NCI-H510A treated with DMSO at 0.1 percent for 48 hours (cell line): Measurements from ENCODE around the gene CERS3.

ENCODE experiments used
- DNase-seq: peaks from one replicate; lab custom pipeline; 2025; lab: John Stamatoyannopoulos, UW

Gene CERS3

DNA sequence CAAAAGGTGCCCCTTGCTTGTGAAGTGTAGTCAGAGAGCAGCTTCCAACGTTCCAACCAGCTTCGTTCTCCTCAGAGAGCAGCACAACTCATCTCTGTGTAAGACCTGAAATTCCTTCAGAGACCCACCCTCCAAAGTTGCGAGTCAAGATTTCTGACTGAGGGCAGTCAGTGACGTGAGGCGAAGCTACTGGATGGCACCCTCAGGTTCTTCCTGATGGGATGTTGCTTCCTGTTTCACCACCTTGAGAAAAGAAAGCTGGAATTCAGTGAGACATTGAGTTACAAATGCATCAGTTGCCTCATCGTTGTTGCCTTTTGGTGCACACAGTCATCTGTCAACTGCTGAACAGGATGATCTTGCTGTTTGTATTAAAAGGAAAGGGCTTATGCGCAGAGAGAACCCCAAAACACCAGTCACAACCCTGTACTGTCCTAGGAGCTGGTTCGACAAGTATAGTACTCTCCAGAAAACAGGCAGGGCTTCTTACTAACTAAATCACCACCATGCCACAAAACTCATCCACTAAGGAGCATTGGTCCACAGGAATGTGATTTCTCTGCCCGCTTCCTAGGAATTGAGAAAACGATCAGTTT lies at the start of gene CERS3:
TSS of gene CERS3 (minus strand) at position 118 of the 596 bp plus-strand sequence. CDS start 27,101 bp downstream, outside the sequence.
- DNase-seq = no peak

DNA sequence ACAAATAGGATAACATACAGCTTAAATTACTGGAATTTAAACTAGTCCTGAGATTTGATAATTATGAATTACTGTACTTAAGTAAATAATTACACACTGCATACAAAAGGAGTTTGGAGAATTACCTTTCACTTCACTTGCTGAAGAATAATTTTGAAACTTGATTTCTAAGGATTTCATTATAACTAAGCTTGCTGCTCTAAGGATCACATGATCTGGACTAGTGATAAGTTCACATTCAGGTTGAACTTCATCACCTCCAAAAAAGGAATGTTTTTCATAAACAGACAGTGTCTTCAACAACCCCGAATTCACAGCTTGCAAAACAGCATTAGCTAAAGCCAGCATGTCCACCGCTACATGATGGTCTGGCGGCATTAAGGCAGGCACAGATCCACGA lies 44.8 kb upstream of the CERS3 start:
- no peak for DNase-seq

DNA sequence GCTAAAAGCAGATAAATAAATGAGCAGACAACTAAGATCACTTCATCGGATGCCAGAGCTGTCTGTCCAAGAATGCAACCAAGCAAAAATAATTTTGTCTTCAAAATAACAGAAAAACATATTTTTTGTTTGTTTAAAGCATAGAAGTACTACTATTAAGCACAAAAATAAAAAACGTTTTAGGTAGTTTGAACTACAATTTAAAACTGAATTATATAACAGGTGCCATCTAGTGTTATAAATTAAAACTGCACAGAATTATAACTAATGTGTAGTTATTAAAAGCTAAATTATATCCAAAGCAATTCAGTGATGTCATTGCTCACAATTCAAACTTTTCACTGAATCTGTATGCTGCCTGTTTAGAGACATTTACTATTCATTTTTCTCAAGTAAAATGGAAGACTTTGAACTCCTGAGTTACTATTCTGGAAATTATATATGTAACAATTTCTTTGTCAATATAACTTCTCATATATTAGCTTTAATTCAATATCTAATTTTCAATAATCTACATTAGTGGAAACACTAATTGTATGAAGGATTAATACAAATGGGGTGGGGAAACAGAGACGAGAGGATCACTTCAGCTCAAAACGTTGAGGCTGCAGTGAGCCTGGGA lies 43.7 kb upstream of the CERS3 start:
- no peak for DNase-seq

DNA sequence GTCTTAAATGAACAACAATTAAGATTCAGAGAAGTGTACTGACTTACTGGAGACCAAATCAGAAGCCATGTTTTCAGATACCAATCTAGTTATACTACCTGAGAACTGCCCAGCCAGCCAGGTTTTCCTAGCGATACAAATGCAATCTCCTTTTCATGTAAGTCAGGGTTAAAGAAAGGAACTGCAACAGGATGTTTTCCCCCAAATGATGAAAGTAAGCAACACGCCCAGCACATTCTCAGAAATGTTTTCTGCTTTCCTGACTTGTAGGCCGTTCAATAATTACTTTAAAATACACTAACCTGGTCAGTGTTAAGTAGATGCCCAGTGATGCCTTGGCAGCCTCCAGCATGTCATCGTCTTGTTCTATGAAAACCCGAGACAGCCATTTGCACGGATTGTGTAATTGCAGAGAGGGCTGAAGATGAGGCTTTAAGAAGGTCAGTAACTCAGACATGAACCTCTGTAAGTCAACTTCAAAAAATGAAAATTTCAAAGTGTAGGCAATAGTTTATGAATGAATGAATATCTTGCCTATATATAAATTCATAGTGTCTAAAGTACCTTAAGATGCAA lies 42.9 kb upstream of the CERS3 start:
- DNase-seq = no peak

DNA sequence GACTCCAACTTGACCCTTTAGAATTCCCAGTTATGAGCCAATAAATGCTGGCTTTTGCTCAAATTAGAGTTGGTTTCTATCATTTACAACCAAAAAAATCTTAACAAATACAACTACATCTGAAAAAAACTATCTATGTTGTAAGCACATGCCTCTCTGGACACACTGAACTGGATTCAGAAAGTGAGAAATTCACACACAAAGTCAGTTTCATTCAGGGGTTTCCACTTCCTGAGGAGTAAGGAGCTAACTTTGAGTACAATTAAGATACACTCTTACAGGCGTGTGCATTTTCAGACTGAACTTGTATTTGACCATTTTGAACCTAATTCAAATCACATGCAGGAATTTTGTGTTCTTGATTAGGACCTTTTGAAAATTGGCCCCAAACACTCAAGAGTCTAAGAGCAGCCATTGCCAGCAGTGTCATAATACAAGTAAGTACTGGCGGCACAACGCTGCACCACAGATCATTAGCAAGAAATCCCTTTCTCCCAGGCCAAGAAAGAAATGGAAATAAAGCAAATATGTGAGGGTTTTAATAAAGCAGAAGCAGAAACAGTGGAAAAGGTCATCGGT lies 42.1 kb upstream of the CERS3 start:
- no peak for DNase-seq

DNA sequence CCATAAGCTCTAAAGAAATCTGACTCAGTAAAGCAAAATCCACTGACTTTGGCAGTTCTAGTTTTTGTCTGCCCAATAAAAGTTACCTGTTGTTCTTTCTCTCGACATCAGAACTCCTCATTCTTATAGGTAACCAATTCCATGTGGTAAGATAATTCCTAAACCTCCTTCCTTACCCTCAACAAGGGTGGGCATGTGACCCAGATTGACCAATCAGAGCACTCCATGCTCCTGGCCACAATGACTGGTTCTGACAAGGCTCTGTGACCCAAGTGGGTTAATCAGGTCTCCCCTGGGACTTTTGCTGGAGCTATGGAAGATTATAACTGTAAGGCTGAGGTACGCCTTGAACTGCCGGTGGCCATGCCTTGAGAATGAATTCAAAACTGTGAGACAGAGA lies 41.5 kb upstream of the CERS3 start:
- DNase-seq = no peak

DNA sequence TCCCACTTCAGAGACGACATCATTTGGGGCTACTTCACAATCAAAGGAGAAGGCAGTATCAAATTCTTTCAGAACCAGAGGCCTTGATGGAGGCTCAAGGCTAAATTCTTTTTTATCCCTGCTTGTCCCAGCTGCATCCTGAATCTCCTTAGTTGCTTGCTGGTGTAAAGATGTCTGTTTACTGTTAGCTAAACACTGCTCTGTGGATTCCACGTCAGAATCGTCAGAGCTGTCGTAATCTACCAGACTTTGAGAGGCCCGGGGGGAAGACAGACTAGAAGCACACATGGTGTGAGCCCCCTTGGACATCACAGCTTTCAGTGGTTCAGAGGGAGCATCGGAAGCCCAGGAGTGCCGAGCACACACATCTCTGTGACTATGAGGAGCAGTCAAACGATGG lies 40.6 kb upstream of the CERS3 start:
- no peak for DNase-seq

DNA sequence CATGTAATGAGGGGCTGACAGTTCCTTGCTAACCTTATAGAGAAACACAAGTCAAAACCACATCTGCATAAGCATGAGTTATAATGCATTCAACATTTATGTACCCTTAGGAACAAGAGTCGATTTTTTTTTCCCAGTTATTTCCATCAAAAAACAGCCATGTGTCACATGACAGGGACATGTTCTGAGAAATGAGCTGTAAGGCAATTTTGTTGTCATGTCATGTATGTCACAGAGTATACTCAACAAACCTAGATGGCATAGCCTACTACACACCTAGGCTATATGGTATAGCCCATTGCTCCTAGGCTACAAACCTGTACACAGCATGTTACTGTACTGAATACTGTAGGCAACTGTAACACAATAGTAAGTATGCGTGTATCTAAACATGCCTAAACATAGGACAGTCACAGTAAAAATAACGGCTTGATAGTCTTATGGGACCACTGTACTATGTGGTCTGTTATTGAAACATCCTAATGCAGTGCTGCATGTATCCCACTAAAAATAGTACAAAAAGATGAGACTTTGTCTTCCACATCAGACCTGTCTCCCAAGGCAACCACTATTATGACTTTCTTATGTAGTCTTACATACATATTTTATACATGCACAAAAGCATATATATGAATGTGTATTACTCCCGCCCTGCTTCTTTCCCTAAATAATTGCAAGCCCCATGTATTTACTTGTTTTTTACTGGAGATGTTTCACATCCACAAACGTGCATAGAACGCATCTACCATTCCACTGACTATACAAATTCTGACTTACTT lies 38.3 kb upstream of the CERS3 start:
- no peak for DNase-seq

DNA sequence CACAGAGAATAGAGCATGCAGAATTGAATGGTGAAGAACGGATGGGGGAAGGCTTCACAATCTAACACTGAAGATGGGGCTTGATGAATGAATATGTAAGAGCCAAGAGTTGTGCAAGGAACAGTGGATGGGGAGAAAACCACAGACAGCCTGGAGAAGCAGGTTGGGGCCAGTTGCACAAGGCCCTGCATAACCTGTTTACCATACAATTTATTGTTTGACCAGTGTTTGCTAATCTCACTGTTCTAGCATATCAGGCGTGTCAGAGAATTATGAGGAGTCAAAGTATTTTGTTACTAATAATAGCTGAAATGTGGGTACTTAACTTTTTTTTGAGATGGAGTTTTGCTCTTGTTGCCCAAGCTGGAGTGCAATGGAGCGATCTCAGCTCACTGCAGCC lies 36.8 kb upstream of the CERS3 start:
- DNase-seq = no peak

DNA sequence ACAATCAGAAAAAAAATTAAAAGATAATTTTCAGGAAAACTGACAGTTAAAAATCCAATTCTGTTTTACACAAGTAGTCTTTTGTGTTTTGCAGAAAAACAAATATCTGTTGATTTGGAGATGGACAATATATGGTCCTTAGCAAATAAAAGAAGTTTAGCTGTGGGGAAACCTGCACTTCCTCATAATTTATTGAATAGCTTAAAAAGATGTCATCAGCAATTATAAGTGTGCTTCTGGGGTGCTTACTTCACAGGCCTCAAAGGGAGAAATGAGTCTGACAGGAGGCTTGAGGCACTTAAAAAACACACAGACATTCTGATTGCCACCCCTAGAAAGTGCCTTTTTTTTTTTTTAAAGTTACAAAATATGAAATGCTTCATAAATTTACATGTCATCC lies 31.6 kb upstream of the CERS3 start:
- DNase-seq = no peak

DNA sequence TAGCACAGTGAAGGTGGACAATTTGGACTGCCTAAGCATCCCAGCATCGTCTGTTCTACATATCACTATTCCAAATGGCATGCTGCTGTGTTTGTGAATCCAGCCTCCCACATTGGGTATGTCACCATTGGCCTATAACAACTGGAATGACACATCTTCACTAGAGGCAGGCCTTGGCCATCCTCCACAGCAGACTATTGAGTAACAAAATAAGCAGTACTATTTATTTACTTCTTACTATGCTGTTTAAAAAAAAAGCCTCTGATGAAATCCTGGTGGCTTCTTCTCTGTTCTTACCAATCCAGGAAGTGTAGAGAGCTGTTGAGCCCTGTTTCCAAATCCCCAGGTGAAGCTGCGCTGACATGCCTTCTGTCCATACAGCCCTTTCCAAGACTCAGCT lies 30.6 kb upstream of the CERS3 start:
- DNase-seq = no peak

DNA sequence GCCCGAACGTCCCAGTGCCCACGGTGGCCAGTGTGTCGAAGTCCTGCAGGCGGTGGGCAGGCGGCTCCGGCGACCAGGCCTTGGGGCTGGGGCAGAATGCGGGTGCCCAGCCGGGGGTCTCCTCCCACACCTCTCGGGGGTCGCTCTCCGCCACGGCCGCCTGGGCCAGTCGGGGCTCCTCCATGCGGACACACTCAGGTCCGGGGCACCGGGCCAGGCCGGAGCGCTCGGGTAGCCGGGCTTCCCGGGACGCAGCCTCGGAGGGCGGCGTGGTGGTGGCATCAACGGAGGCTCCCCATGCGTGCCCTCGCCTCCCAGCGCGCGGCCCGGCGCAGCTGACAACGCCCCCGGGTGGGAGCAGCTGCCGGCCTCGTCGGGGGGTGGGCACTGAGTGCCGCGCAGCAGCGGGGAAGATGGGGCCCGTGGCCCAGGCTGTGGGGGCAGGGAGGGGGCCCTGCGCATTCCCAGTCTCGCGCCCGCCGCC lies 30.1 kb upstream of the CERS3 start:
- no peak for DNase-seq

DNA sequence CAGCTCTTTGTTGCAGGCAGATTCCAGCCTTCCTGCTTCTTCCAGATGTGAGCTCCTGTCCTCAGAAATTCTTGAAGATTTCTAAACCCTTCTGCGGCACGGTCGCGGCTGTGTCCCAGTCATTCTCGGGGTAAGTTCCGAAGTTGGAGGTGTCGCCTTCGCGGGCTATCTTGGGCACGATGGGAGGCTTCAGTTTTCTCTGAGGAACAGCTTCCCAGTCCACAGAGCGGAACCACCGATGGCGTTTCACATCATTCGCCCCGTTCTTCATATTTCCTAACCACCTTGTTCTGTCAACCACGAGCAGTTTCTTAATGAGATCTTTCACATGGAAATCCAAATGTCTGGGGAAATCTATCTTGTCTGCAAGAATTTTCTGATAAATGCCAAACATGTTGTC lies 24.7 kb upstream of the CERS3 start:
- no peak for DNase-seq

DNA sequence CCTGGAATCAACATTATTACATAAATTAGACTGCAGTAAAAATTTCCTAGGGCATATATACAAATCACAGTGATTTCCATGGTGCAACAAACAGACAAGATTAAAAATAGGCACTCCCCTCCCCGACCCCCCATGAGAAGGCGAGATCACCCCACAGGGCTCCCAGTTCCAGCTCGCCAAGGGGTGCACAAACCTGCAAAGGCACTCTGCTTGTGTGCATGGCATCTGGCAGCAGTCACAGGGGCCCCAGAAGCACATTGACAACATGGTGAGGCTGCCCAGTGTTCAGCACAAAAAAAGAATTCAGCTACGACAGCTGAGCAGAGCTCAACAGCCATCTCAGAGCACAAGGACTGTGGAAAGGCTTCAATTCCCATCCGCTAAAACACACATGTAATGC lies 19.2 kb upstream of the CERS3 start:
- DNase-seq = no peak

DNA sequence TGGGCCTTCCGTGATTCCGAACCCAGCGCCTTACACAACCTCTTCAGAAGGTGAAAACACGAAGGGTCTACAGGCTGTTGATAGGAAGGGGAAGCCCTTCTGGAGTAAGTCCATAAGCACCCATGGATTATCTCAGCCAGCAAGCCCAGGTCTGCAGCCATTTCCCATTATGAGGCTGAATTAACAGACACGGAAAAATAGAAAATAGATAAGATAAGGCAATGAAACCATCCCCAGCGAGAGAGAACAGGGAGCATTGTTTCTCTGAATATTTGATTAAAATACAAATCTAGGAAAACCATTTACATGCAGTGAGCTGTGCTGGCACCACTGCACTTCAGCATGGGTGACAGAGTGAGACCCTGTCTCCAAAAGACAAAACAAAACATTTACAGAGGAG lies 16.2 kb upstream of the CERS3 start:
- no peak for DNase-seq

DNA sequence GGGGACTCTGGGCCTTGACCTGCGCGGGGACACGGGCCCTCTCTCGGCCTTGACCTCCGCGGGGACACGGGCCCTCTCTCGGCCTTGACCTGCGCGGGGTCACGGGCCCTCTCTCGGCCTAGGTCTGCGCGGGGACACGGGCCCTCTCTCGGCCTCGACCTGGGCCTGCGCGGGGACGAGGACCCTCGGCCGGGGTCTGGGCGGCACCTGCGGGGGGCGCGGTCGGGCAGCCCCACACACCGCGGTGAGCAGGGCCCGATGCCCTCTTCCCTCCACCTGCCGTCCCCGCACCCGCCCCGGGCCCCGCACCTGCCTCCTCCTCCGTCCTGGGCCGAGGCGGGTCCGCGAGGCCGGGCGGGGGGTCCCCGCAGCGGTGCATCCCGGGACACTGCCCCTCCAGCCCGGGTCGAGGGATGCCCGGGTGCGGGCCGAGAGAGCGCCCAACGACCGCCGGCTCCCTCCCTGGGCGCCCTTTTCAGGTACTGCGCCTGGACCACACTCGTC lies 15.6 kb upstream of the CERS3 start:
- no peak for DNase-seq

DNA sequence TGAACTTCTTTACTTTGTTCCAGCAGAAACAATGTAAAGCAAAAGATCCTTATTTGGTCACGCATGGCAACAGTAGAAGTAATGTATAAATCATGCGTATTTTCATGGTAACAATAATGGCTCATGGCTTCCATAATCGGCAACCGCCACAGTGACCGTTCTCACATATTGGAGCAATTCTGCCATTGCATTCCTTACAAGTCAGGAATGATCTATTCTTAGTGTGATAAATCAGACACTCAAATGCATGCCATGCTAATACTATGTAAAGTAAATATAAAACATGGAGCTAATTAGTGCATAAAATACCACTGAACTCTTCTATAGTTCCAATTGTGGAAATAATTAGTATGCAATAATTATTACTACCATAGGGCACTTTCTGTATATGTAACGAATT lies 13.5 kb upstream of the CERS3 start:
- DNase-seq = no peak

DNA sequence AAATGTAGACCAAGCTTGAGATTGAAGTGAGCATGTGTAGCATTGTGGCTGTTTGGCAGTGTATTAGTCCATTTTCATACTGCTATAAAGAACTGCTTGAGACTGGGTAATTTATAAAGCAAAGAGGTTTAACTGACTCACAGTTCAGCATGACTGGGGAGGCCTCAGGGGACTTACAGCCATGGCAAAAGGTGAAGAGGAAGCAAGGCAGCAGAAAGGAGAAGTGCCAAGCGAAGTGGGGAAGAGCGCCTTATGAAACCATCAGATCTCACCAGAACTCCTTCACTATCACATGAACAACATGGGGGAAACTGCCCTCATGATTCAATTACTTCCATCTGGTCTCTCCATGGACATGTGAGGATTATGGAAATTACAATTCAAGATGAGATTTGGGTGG lies 8.6 kb upstream of the CERS3 start:
- DNase-seq = no peak

DNA sequence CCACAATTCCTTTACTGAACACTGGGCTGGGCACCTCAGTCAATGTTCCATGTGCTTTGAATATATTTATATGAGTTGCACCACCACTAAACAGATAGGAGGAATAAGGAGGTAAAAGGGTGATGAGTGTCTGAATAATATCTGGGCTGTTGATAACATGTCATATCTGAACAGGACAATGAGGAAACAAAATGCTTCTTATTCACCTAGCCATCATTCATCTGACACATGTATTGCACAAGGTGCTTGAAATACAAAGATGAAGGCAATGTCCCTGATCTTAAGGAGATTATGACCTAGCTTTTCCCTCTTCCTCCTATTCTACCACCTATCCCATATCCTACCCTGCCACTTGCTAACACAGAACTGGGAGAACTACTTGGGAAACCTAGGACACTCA lies 8.0 kb upstream of the CERS3 start:
- no peak for DNase-seq

DNA sequence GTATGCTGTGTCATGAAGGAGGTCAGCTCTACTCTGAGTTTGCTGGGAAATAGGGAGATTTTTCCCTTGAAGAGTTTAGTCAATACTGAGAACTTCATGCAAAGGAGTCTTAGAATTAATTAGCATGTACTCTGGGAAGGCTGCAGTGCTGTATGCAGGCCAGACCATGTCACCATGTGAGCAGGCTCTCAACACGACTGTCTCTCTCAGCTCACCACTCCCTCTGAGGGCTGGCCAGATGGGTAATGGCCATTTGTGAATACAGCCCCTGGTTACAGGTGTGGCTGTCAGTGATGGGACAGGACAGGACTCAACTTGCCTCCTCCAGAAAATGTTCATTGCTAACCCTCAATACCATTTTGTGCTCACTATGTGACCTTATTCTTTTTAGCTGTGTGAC lies 5.1 kb upstream of the CERS3 start:
- no peak for DNase-seq

DNA sequence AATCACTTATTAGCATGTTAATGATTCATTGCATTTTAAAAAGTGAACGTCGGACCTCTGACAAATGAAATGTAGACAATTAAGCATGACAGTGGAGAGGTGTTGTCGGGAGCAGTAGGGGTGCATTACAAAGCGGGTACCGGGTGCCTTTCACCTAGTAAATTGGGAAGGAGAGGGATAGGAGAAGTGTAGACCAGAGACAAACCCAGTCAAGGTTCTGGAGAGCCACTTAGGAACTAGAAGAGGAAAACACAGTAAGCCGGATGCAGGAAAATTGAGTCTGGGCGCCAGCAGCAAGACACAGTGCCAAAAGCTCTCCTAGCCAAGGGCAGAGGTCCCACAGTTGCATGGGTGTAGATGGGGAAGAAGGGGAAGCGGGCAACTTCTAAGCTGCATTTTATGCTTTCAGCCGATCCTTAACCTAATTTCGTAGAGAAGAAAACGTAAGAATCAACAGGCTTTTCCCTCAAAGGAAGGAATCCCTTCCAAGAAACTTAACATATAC lies 3.1 kb upstream of the CERS3 start:
- no peak for DNase-seq

DNA sequence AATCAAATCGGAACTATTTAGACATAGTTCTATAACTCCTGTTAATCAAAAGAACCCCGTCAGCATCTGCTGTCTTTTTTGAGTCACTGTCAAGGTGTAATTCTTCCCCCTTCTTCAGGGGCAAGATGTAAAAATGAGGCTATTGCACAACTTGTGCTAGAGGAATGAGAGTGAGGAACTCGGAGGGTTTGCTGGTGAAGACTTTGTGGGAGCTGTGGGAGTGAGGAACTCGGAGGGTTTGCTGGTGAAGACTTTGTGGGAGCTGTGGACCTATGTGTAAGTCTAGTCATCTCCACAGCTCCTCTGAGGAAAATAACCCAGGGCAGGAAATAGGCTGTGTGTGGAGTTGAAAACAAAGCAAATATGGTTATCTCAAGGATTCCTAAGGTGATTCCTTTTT lies 2.5 kb upstream of the CERS3 start:
- DNase-seq = no peak
